C4-2B (cell line): ENCODE data around the gene TMEM35A.

Experiments
- CTCF ChIP-seq: fragments of 450-650 bp; conservative IDR thresholded peaks from 2 replicates; pipeline ENCODE4 v1.5.1; 2017; ENCODE audit warnings: mild to moderate bottlenecking
- ZFX ChIP-seq: fragments of 450-650 bp; IDR thresholded peaks from 2 replicates; pipeline ENCODE4 v1.6.1; 2017

DNA sequence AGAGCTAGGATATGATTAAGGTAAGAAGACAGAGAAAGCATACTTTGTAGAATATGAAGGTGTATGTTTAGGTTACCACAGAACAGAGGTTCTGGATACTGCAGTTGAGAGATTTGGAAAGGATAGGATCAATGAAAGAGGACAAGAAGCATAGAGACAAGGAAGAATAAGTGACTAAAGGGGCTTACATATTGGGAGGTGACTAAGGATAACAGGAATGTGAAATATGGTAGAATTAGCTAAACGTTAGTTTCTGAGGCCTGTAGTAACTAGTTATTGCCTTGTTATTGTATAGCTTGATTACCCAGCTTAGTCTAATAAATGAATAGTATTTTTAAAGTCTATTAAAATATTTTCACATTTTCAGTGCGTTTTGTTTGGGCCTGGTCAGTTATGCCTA is 57.6 kb downstream of the TMEM35A start:
- no peak for TF ChIP-seq CTCF
- no peak for TF ChIP-seq ZFX
